ENCODE measurements around the gene PTPRA. TPM values are rescaled to one million over a fixed set of nuclear protein-coding genes. Genes with fewer than 3 reads are reported as not detected.

PTPRA gene
- total and polyA plus RNA-seq, 2 of the 13 experiments (the other 11 are each of a cell fraction or from before 2014, with no cell fraction given), result 47.2 to 127 TPM

GRCh38 chr20:3045816-3046676 lies 172.8 kb downstream of the PTPRA start, which contains the start of gene MRPS26 (continued):
- TF ChIP-seq, protein P1, sequence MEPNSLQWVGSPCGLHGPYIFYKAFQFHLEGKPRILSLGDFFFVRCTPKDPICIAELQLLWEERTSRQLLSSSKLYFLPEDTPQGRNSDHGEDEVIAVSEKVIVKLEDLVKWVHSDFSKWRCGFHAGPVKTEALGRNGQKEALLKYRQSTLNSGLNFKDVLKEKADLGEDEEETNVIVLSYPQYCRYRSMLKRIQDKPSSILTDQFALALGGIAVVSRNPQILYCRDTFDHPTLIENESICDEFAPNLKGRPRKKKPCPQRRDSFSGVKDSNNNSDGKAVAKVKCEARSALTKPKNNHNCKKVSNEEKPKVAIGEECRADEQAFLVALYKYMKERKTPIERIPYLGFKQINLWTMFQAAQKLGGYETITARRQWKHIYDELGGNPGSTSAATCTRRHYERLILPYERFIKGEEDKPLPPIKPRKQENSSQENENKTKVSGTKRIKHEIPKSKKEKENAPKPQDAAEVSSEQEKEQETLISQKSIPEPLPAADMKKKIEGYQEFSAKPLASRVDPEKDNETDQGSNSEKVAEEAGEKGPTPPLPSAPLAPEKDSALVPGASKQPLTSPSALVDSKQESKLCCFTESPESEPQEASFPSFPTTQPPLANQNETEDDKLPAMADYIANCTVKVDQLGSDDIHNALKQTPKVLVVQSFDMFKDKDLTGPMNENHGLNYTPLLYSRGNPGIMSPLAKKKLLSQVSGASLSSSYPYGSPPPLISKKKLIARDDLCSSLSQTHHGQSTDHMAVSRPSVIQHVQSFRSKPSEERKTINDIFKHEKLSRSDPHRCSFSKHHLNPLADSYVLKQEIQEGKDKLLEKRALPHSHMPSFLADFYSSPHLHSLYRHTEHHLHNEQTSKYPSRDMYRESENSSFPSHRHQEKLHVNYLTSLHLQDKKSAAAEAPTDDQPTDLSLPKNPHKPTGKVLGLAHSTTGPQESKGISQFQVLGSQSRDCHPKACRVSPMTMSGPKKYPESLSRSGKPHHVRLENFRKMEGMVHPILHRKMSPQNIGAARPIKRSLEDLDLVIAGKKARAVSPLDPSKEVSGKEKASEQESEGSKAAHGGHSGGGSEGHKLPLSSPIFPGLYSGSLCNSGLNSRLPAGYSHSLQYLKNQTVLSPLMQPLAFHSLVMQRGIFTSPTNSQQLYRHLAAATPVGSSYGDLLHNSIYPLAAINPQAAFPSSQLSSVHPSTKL (CRISPR knock-in tag; IDR thresholded peaks at IDR 0.05), result peak; percentile 68
- TF ChIP-seq ZNF362 (CRISPR knock-in tag; IDR thresholded peaks at IDR 0.05; ENCODE audit: borderline replicate concordance), result peak; percentile 22; the same call in 1 of the 2 replicates
- peak; percentile 59 for TF ChIP-seq PITX1 (CRISPR knock-in tag; IDR thresholded peaks at IDR 0.05)
- TF ChIP-seq ZNF33A (CRISPR knock-in tag; IDR thresholded peaks at IDR 0.05; ENCODE audit: borderline replicate concordance), result no peak
- peak; percentile 98; the same call in 1 of the 2 replicates for TF ChIP-seq ZNF337 (CRISPR knock-in tag; IDR thresholded peaks at IDR 0.05; ENCODE audit: borderline replicate concordance, low read depth)
- peak; percentile 9 for TF ChIP-seq HMG20B (CRISPR knock-in tag; conservative IDR thresholded peaks at IDR 0.05)
- TF ChIP-seq RAD51 (IDR thresholded peaks at IDR 0.05; ENCODE audit: borderline replicate concordance), result no peak
- TF ChIP-seq ZBTB7B (CRISPR knock-in tag; IDR thresholded peaks at IDR 0.05), result peak; percentile 88
- TF ChIP-seq RARA (CRISPR knock-in tag; IDR thresholded peaks at IDR 0.05), result peak; percentile 56
- peak; percentile 49 for TF ChIP-seq FOSL2 (CRISPR knock-in tag; IDR thresholded peaks at IDR 0.05)
- no peak for TF ChIP-seq POLR2AphosphoS2 (IDR thresholded peaks at IDR 0.05; ENCODE audit: low read depth, low read length)
- no peak for TF ChIP-seq BRCA1 (CRISPR knock-in tag; IDR thresholded peaks at IDR 0.05)
- peak in 1 of 2 experiments; percentile 2; a peak in 1 of 4 replicates for TF ChIP-seq EP300 (IDR thresholded peaks at IDR 0.05; ENCODE audit: low read depth in 2 of 2, low read length in 2 of 2)
- TF ChIP-seq EP300 (CRISPR knock-in tag; IDR thresholded peaks at IDR 0.05; ENCODE audit: borderline replicate concordance), result no peak; the same call in 1 of the 2 replicates
- peak; percentile 65 for TF ChIP-seq RAD21 (CRISPR knock-in tag; IDR thresholded peaks at IDR 0.05)
- no peak for TF ChIP-seq ZNF17 (CRISPR knock-in tag; IDR thresholded peaks at IDR 0.05)
- TF ChIP-seq MXD4 (CRISPR knock-in tag; IDR thresholded peaks at IDR 0.05), result peak; percentile 97
- no peak for TF ChIP-seq MEIS1 (CRISPR knock-in tag; IDR thresholded peaks at IDR 0.05; ENCODE audit: borderline replicate concordance)
- peak; percentile 81 for TF ChIP-seq SMAD3 (CRISPR knock-in tag; IDR thresholded peaks at IDR 0.05)
- no peak for TF ChIP-seq SIN3B (IDR thresholded peaks at IDR 0.05; ENCODE audit: low read length)
- TF ChIP-seq ZNF207 (IDR thresholded peaks at IDR 0.05; ENCODE audit: borderline replicate concordance), result no peak
- no peak; the same call in 1 of the 2 replicates for TF ChIP-seq KDM6A (CRISPR knock-in tag; IDR thresholded peaks at IDR 0.05; ENCODE audit: low read depth)
- TF ChIP-seq ZNF605 (CRISPR knock-in tag; IDR thresholded peaks at IDR 0.05), result peak; percentile 77
- TF ChIP-seq REL (CRISPR knock-in tag; conservative IDR thresholded peaks at IDR 0.05), result peak; percentile 88
- TF ChIP-seq JUN (CRISPR knock-in tag; IDR thresholded peaks at IDR 0.05), result peak; percentile 71; the same call in 1 of the 2 replicates
- TF ChIP-seq ISL2 (CRISPR knock-in tag; IDR thresholded peaks at IDR 0.05), result no peak; the same call in 1 of the 2 replicates
- TF ChIP-seq ZNF383 (CRISPR knock-in tag; IDR thresholded peaks at IDR 0.05; ENCODE audit: borderline replicate concordance), result peak; percentile 82; the same call in 1 of the 2 replicates
- no peak for TF ChIP-seq NPAS2 (CRISPR knock-in tag; IDR thresholded peaks at IDR 0.05; ENCODE audit: borderline replicate concordance)
